Endothelial cell of umbilical vein (primary cell): Measurements from ENCODE around the gene MAPK8. TPM values are rescaled to one million over a fixed set of nuclear protein-coding genes. Genes with fewer than 3 reads are reported as not detected.

Experiments used
- BruUV-seq: library from RNA; stranded (reverse); fragments of 400-500 nt; replicated peaks from 2 replicates; lab custom pipeline; 2021; lab: Mats Ljungman, UMichigan
- CTCF ChIA-PET: fragments of 300-600, 350-600 bp; sonication (Branson Sonifier 250); formaldehyde crosslinking; loops from one replicate; lab custom pipeline; 2021; ENCODE audit warnings: antibody characterized with exemption, inconsistent platforms; lab: Charles Lee
- POLR2A ChIA-PET: fragments of 300-600, 350-600 bp; sonication (Branson Sonifier 250); formaldehyde crosslinking; loops from one replicate; lab custom pipeline; 2021; ENCODE audit warnings: antibody characterized with exemption, inconsistent platforms; lab: Charles Lee
- DNase-seq: peaks from one replicate; pipeline ENCODE4 v3.0.0-alpha.2; 2011; ENCODE audit warnings: low read depth, low spot score
- FAIRE-seq: peaks from 2 replicates; lab custom pipeline; 2011; peaks lifted over from hg19 to GRCh38; lab: Jason Lieb, UNC
- H2AFZ ChIP-seq: 2 replicates; pipeline ENCODE4 v1.6.0; 2012; ENCODE audit warnings: low read depth, low read length, control low read depth, inconsistent platforms
- H3K27ac ChIP-seq: 2 replicates; pipeline ENCODE4 v1.5.1; 2011; ENCODE audit warnings: low read depth, mild to moderate bottlenecking, control low read depth, low read length, moderate library complexity; ENCODE audit not compliant: insufficient read depth
- H3K27me3 ChIP-seq, 2 experiments: 2 replicates each; pipeline versions ENCODE4 v1.6.0 to v1.6.1; 2011; ENCODE audit warnings: low read length in 2 of 2, mixed read lengths in 1 of 2; ENCODE audit not compliant: control insufficient read depth in 2 of 2, insufficient read depth in 2 of 2
- H3K36me3 ChIP-seq, 2 experiments: 2 replicates in 1 of 2; 3 replicates in 1 of 2; pipeline ENCODE4 v1.5.1; 2011; ENCODE audit warnings: low read length in 2 of 2, mild to moderate bottlenecking in 1 of 2, moderate library complexity in 1 of 2; ENCODE audit not compliant: control insufficient read depth in 2 of 2, insufficient read depth in 2 of 2; ENCODE audit errors: extremely low read depth in 1 of 2
- H3K4me1 ChIP-seq: 3 replicates; pipeline ENCODE4 v1.5.1; 2011; ENCODE audit warnings: mild to moderate bottlenecking, low read length; ENCODE audit not compliant: control insufficient read depth, insufficient read depth; ENCODE audit errors: extremely low read depth
- H3K4me2 ChIP-seq: 2 replicates; pipeline ENCODE4 v1.6.1; 2011; ENCODE audit warnings: low read length, control low read depth, mixed read lengths; ENCODE audit not compliant: insufficient read depth
- H3K4me3 ChIP-seq, 3 experiments: fragments of 200-600 bp in 1 of 3; sonication (generic), shearing (Covaris generic) in 1 of 3; replicated peaks in 1 of 3; 2 replicates each; pipeline ENCODE4 v1.5.1; 2011 to 2016; ENCODE audit warnings: control low read depth in 3 of 3, low read length in 3 of 3, mild to moderate bottlenecking in 2 of 3, inconsistent platforms in 1 of 3, low read depth in 1 of 3, moderate library complexity in 1 of 3; ENCODE audit not compliant: insufficient read depth in 1 of 3
- H3K79me2 ChIP-seq: 2 replicates; pipeline ENCODE4 v1.6.0; 2012; ENCODE audit warnings: low read length, inconsistent platforms; ENCODE audit not compliant: control insufficient read depth, insufficient read depth
- H3K9ac ChIP-seq: replicated peaks from 2 replicates; pipeline ENCODE3; 2011; ENCODE audit warnings: low read length, control low read depth; ENCODE audit not compliant: insufficient read depth; ENCODE audit errors: extremely low read depth
- H3K9me1 ChIP-seq: replicated peaks from 3 replicates; pipeline ENCODE4 v1.6.0; 2011; ENCODE audit warnings: mild to moderate bottlenecking, low read length; ENCODE audit not compliant: control insufficient read depth, insufficient read depth; ENCODE audit errors: extremely low read depth
- H3K9me3 ChIP-seq: replicated peaks from 2 replicates; pipeline ENCODE4 v1.5.1; 2012; ENCODE audit warnings: low read length, inconsistent platforms; ENCODE audit not compliant: control insufficient read depth, insufficient read depth
- H4K20me1 ChIP-seq: replicated peaks from 2 replicates; pipeline ENCODE3; 2011; ENCODE audit warnings: mild to moderate bottlenecking, low read length; ENCODE audit not compliant: control insufficient read depth, insufficient read depth; ENCODE audit errors: extremely low read depth
- CTCF ChIP-seq, 2 donors: IDR thresholded peaks; 1 replicate in 1 of 2; 2 replicates in 1 of 2; pipeline ENCODE4 v1.5.1; 2011; ENCODE audit warnings: low read length in 2 of 2, mild to moderate bottlenecking in 2 of 2, moderate library complexity in 2 of 2, control low read depth in 1 of 2, inconsistent platforms in 1 of 2, low read depth in 1 of 2; ENCODE audit not compliant: insufficient read depth in 1 of 2; ENCODE audit errors: extremely low read depth in 1 of 2
- EZH2 ChIP-seq: IDR thresholded peaks from 2 replicates; pipeline ENCODE4 v1.6.1; 2012; ENCODE audit warnings: borderline replicate concordance, low read depth, mild to moderate bottlenecking, moderate library complexity, low read length, inconsistent platforms; ENCODE audit not compliant: severe bottlenecking
- FOS ChIP-seq: IDR thresholded peaks from 2 replicates; pipeline ENCODE4 v1.6.1; 2011; ENCODE audit warnings: mild to moderate bottlenecking, low read length, moderate library complexity, borderline replicate concordance; ENCODE audit not compliant: insufficient read depth
- GATA2 ChIP-seq: IDR thresholded peaks from 2 replicates; pipeline ENCODE4 v1.7.0; 2011; ENCODE audit warnings: low read depth, mild to moderate bottlenecking, moderate library complexity, mixed read lengths, low read length; ENCODE audit not compliant: insufficient read length, insufficient read depth
- JUN ChIP-seq: IDR thresholded peaks from 2 replicates; pipeline ENCODE4 v1.6.1; 2011; ENCODE audit warnings: borderline replicate concordance, low read depth; ENCODE audit not compliant: insufficient read length, insufficient read depth
- MYC ChIP-seq: IDR thresholded peaks from one replicate; pipeline ENCODE4 v1.6.1; 2011; ENCODE audit warnings: mild to moderate bottlenecking, low read depth, low read length
- POLR2A ChIP-seq: IDR thresholded peaks from 2 replicates; pipeline ENCODE4 v1.6.1; 2012; ENCODE audit warnings: low read depth, mild to moderate bottlenecking, control low read depth, low read length
- POLR2AphosphoS5 ChIP-seq: IDR thresholded peaks from 2 replicates; pipeline ENCODE4 v1.6.1; 2012; ENCODE audit warnings: low read depth, mild to moderate bottlenecking, control low read depth, low read length, moderate library complexity; ENCODE audit not compliant: insufficient read depth
- dilution Hi-C: fragments of 300-500 bp; cut with MboI; formaldehyde crosslinking; loops from one replicate; pipeline ENCODE4 v1.15.0; 2019; ENCODE audit warnings: low sequenced_read_pairs; ENCODE audit not compliant: extremely low pct_ligation_motif_present
- intact Hi-C: fragments of 100-400 bp; cut with micrococcal nuclease; formaldehyde crosslinking; loops from one replicate; pipeline ENCODE4 v1.10.0; 2022
- polyA plus RNA-seq, 4 experiments: library from polyadenylated mRNA; depleted of rRNA in 3 of 4; stranded (reverse) in 3 of 4; unstranded in 1 of 4; fragments of >200 nt; gene quantifications; 2 replicates each; pipeline versions ENCODE4 v1.2.1 to v1.2.3, GENCODE V29; 2011 to 2012; ENCODE audit warnings: missing spikeins in 1 of 4
- total RNA-seq: library from RNA; stranded (reverse); gene quantifications from 2 replicates; pipeline ENCODE4 v1.2.3, GENCODE V29; 2021
- TF ChIP-seq, protein P1 (sequence below): IDR thresholded peaks from 2 replicates; pipeline ENCODE4 v1.6.1; 2011; ENCODE audit not compliant: insufficient read depth, insufficient read length

Gene MAPK8
- total and polyA plus RNA-seq, 2 donors (not counting 3 experiments of a cell fraction or from before 2014, with no cell fraction given): 25.3 to 56.2 TPM

DNA sequence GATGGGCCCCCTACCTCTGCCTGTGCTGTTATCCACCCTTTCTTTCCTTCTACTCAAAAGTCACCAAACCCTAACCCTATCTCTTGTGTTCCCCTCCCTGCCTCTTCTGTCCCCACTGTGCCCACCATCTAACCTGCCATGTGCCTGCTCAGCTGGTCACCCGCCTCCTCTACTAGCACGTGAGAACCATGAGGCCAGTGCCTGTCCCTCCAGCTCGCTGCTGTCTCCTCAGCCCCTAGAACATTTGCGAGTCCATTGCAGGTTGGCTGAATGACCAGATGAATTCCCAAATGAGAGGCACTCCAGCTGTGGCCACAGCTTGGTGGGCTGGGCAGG, 169.4 kb downstream of the MAPK8 start:
- Histone ChIP-seq H3K4me1 (peaks cover 20% of the 10 kb centered on the region), H3K4me3 (no peak overlapping the region), H3K27me3 (no peaks in the 10 kb centered on the region), H3K27ac (no peak overlapping the region), H3K9me3 (no peaks in the 10 kb centered on the region), H3K79me2 (peaks cover 27% of the 10 kb centered on the region), H4K20me1 (no peaks in the 10 kb centered on the region), H2AFZ (no peak overlapping the region), H3K36me3 (no peaks in the 10 kb centered on the region), H3K9me1 (no peaks in the 10 kb centered on the region), H3K4me2 (no peak overlapping the region), H3K9ac (no peak overlapping the region)
- intact Hi-C loops: loop anchor here (2.0 kb wide), 1 partner anchor 21 kb away; no protein-coding TSS in a partner anchor
- TF ChIP-seq, protein P1, sequence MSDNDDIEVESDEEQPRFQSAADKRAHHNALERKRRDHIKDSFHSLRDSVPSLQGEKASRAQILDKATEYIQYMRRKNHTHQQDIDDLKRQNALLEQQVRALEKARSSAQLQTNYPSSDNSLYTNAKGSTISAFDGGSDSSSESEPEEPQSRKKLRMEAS: no peak
- no peak for TF ChIP-seq JUN
- TF ChIP-seq EZH2: no peak
- no peak for TF ChIP-seq POLR2AphosphoS5
- TF ChIP-seq POLR2A: no peak
- dilution Hi-C loops: no loop called here
- ChIA-PET POLR2A (interaction anchor here (0.5 kb wide), 1 partner anchor 57 kb away, joined by 13 read pairs; no protein-coding TSS in a partner anchor), CTCF (interaction anchor here (1.3 kb wide), 1 partner anchor 14 kb away, joined by 3 read pairs; no protein-coding TSS in a partner anchor)
- no peak for DNase-seq
- no TSS peak for BruUV-seq
- FAIRE-seq: no peak

GRCh38 chr10:48476279-48476982, 170.0 kb downstream of the MAPK8 start:
- H3K79me2 ChIP-seq: peaks cover 24% of the 10 kb centered on the region
- dilution Hi-C loops: no loop called here

More at GRCh38 chr10:48476279-48476982, 170.0 kb downstream of the MAPK8 start:
- Histone ChIP-seq H4K20me1 (no peaks in the 10 kb centered on the region), H3K27me3 (no peaks in the 10 kb centered on the region), H3K4me1 (peaks cover 20% of the 10 kb centered on the region), H3K36me3 (no peaks in the 10 kb centered on the region), H3K27ac (no peak overlapping the region), H2AFZ (no peak overlapping the region), H3K4me2 (no peak overlapping the region), H3K4me3 (no peak overlapping the region), H3K9me1 (no peaks in the 10 kb centered on the region), H3K9me3 (no peaks in the 10 kb centered on the region), H3K9ac (no peak overlapping the region)
- ChIA-PET POLR2A (interaction anchor here (0.5 kb wide), 1 partner anchor 57 kb away, joined by 13 read pairs; no protein-coding TSS in a partner anchor), CTCF (interaction anchor here (1.3 kb wide), 1 partner anchor 14 kb away, joined by 3 read pairs; no protein-coding TSS in a partner anchor)
- no peak for TF ChIP-seq GATA2
- no peak for TF ChIP-seq POLR2AphosphoS5
- TF ChIP-seq CTCF (IDR thresholded peaks at IDR 0.05; ENCODE audit: extremely low read depth in 1 of 2, insufficient read depth in 1 of 2, low read depth in 1 of 2, low read length in 2 of 2): no peak
- no peak for TF ChIP-seq MYC
- TF ChIP-seq POLR2A: no peak
- TF ChIP-seq, protein P1: no peak
- no peak for TF ChIP-seq JUN
- TF ChIP-seq EZH2: no peak
- no peak for TF ChIP-seq FOS
- FAIRE-seq (no peak), DNase-seq (peak; percentile 71)
- no TSS peak for BruUV-seq
- intact Hi-C loops: loop anchor here (2.0 kb wide), 1 partner anchor 20 kb away; no protein-coding TSS in a partner anchor
